Stomach (tissue), 9 donors: ENCODE results near the gene EPHA10. TPM values are rescaled to one million over a fixed set of nuclear protein-coding genes. Genes with fewer than 3 reads are reported as not detected.

Experiments
- DNase-seq, 2 donors: peaks; one replicate each; pipeline versions ENCODE4 v3.0.0 to v3.0.0-alpha.2; 2013 to 2019
- H3K27ac ChIP-seq, 5 donors: fragments of 200-600 bp in 4 of 5; sonication (generic) in 4 of 5; one replicate each; pipeline ENCODE4 v1.5.1; 2013 to 2019; ENCODE audit warnings: mild to moderate bottlenecking in 1 of 5, moderate library complexity in 1 of 5
- H3K27me3 ChIP-seq, 3 donors: fragments of 200-600 bp; sonication (generic); one replicate each; pipeline ENCODE4 v1.5.1; 2017 to 2019; ENCODE audit warnings: mixed run types in 1 of 3
- H3K36me3 ChIP-seq, 4 donors: fragments of 200-600 bp; sonication (generic); 1 replicate in 3 of 4; 2 replicates in 1 of 4; pipeline ENCODE4 v1.5.1; 2016 to 2019
- H3K4me1 ChIP-seq, 4 donors: fragments of 200-600 bp; sonication (generic); one replicate each; pipeline ENCODE4 v1.5.1; 2016 to 2019
- H3K4me3 ChIP-seq, 4 donors: fragments of 200-600 bp; sonication (generic) in 3 of 4; one replicate each; pipeline ENCODE4 v1.5.1; 2016 to 2019; ENCODE audit warnings: mild to moderate bottlenecking in 1 of 4
- H3K9me3 ChIP-seq, 4 donors: fragments of 200-600 bp; sonication (generic); one replicate each; pipeline ENCODE4 v1.5.1; 2016 to 2019
- EP300 ChIP-seq: sonication (generic); formaldehyde crosslinking; IDR thresholded peaks from one replicate; pipeline ENCODE4 v1.6.1; 2017; ENCODE audit warnings: antibody characterized with exemption
- POLR2A ChIP-seq, 4 donors: fragments of 450-650 bp; IDR thresholded peaks; one replicate each; pipeline ENCODE4 v1.6.1; 2016; ENCODE audit warnings: antibody characterized with exemption in 4 of 4, control low read depth in 2 of 4, mild to moderate bottlenecking in 1 of 4, moderate library complexity in 1 of 4
- POLR2AphosphoS5 ChIP-seq, 3 donors: sonication (generic); formaldehyde crosslinking; IDR thresholded peaks; one replicate each; pipeline ENCODE4 v1.6.1; 2016; ENCODE audit warnings: antibody characterized with exemption in 3 of 3
- WGBS, 5 donors: extraction: QIAGEN DNeasy Blood & Tissue Kit in 3 of 5; methylation state at CpG; one replicate each; pipeline versions ENCODE4 v1.1.5 to v1.1.7; 2013 to 2018; 5-methylcytosine and 5-hydroxymethylcytosine counted together
- intact Hi-C: fragments of 100-400 bp; cut with DNase I; formaldehyde crosslinking; loops from one replicate; pipeline ENCODE4 v1.15.1; 2023; ENCODE audit warnings: low total_unique reads
- polyA plus RNA-seq, 3 donors: library from polyadenylated mRNA; stranded (reverse); fragments of 200-250 nt; gene quantifications; one replicate each; pipeline ENCODE4 v1.2.3, GENCODE V29; 2013
- total RNA-seq, 5 donors: library from RNA; depleted of rRNA; stranded (reverse); fragments of >200 nt; gene quantifications; one replicate each; pipeline versions ENCODE4 v1.1.0 to v1.2.3, GENCODE V29; 2014 to 2016
- TF ChIP-seq, protein P1 (sequence below), 7 experiments: fragments of 450-650 bp in 4 of 7; fragments of 200-600 bp in 3 of 7; sonication (generic) in 3 of 7; IDR thresholded peaks; one replicate each; pipeline ENCODE4 v1.5.1; 2016 to 2019; ENCODE audit warnings: antibody characterized with exemption in 7 of 7, control low read depth in 2 of 7, mild to moderate bottlenecking in 1 of 7
- donor health status: healthy with polysubstance abuse.
- donor health status: Bipolar disorder and iron deficiency.
- donor health status: healthy.

Gene EPHA10
- total and polyA plus RNA-seq, 8 donors: 0.18 to 212 (median 1.8) TPM; not detected in 1

- no peak overlapping the region for H3K27ac ChIP-seq
- intact Hi-C loops: no loop called here
- no peaks in the 10 kb centered on the region for H3K4me1 ChIP-seq
- H3K9me3 ChIP-seq: no peaks in the 10 kb centered on the region
- no peaks in the 10 kb centered on the region for H3K36me3 ChIP-seq
- H3K27me3 ChIP-seq: peaks cover 0 to 61% (median 0%) of the 10 kb centered on the region in 3 donors
- 45 to 63% (median 52%) methylated on average over 10 to 11 of the region's 11 CpGs for WGBS, 5 donors
- TF ChIP-seq POLR2A (IDR thresholded peaks at IDR 0.05) (no peak), EP300 (no peak), POLR2AphosphoS5 (IDR thresholded peaks at IDR 0.05) (no peak)
- TF ChIP-seq, protein P1, sequence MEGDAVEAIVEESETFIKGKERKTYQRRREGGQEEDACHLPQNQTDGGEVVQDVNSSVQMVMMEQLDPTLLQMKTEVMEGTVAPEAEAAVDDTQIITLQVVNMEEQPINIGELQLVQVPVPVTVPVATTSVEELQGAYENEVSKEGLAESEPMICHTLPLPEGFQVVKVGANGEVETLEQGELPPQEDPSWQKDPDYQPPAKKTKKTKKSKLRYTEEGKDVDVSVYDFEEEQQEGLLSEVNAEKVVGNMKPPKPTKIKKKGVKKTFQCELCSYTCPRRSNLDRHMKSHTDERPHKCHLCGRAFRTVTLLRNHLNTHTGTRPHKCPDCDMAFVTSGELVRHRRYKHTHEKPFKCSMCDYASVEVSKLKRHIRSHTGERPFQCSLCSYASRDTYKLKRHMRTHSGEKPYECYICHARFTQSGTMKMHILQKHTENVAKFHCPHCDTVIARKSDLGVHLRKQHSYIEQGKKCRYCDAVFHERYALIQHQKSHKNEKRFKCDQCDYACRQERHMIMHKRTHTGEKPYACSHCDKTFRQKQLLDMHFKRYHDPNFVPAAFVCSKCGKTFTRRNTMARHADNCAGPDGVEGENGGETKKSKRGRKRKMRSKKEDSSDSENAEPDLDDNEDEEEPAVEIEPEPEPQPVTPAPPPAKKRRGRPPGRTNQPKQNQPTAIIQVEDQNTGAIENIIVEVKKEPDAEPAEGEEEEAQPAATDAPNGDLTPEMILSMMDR (IDR thresholded peaks at IDR 0.05): no peak
- no peak for DNase-seq
- no peak overlapping the region for H3K4me3 ChIP-seq
These were observed 41.4 kb downstream of the EPHA10 start for GRCh38 chr1:37723390-37724078.

DNA sequence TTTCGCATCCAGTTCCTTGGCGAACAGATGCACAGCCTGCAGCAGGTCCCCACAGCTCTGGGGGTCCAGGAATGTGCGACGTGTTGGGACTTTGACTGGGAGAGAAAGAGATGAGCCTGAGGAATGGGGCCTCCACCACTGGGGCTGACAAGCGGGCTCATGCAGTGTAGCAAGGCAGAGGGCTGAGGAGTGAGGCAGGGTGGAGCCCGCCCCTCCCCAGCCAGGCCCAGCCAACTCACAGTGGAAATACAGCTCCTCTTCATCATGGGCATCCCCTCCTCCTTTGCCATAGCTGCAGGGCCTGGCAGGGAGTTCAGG lies 41.9 kb downstream of the EPHA10 start:
- TF ChIP-seq, protein P1 (IDR thresholded peaks at IDR 0.05): no peak
- DNase-seq: no peak
- Histone ChIP-seq H3K9me3 (no peaks in the 10 kb centered on the region), H3K27me3 (peaks cover 0 to 63% (median 0%) of the 10 kb centered on the region in 3 donors), H3K36me3 (no peaks in the 10 kb centered on the region), H3K4me3 (no peak overlapping the region), H3K4me1 (no peaks in the 10 kb centered on the region), H3K27ac (no peak overlapping the region)
- 74 to 95% (median 89%) methylated on average over 5 to 6 of the region's 6 CpGs for WGBS, 5 donors
- intact Hi-C loops: no loop called here

DNA sequence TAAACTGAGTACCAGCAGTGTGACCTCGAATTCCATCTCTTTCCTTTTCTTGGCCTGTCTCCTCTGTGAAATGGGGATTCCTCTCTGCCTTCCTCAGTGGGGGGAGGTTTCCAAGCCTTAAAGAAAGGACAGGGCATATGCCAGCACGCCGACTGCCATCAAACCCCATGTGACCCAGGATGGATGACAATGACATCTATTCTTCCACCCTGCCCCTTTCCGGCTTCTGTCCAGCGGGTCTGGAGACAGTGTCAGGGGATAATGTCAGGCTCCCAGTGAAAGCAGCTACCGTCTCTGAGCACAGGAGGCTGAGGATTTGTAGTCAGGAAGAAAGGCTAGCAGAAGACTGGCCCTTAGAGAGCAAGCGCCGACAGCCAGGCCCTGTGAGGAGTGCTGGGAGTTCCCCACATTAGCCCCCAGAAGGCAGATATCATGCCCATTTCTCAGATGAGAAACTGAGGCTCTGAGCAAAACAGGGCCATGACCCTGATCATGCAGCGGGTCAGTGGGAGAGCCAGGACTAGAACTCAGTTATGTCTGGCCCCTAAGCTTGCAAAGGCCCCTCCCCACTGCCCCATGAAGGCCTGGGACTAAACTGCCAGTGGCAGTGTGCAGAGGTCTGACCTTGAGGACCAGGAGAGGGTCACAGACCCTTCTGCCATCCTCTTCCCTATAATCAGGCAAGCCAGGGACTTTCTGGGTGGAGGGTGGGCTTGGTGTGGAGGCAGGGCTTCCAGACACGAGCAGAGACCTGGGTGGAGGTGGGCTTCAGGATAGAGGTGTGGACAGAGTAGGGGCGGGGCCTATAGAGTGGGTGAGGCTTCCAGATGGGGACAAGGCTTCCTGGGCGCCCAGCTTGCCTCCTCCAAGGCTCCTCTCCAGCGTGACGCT lies 42.5 kb downstream of the EPHA10 start:
- Histone ChIP-seq H3K4me1 (no peaks in the 10 kb centered on the region), H3K9me3 (no peaks in the 10 kb centered on the region), H3K4me3 (no peak overlapping the region), H3K27ac (no peak overlapping the region), H3K36me3 (no peaks in the 10 kb centered on the region), H3K27me3 (peaks cover 0 to 64% (median 0%) of the 10 kb centered on the region in 3 donors)
- WGBS, 5 donors: 71 to 86% (median 79%) methylated on average over 11 to 14 of the region's 14 CpGs
- no peak for DNase-seq
- intact Hi-C loops: no loop called here
- TF ChIP-seq POLR2A (IDR thresholded peaks at IDR 0.05) (no peak), POLR2AphosphoS5 (IDR thresholded peaks at IDR 0.05) (no peak), EP300 (no peak)
- TF ChIP-seq, protein P1 (IDR thresholded peaks at IDR 0.05): no peak

- intact Hi-C loops: no loop called here
- 40 to 60% (median 52%) methylated on average over 3 to 19 of the region's 19 CpGs for WGBS, 5 donors
- no peak for DNase-seq
These were observed 43.4 kb downstream of the EPHA10 start for GRCh38 chr1:37721565-37721964.

More at GRCh38 chr1:37721565-37721964, 43.4 kb downstream of the EPHA10 start:
- TF ChIP-seq, protein P1 (IDR thresholded peaks at IDR 0.05): no peak
- TF ChIP-seq POLR2A (IDR thresholded peaks at IDR 0.05) (no peak), EP300 (no peak), POLR2AphosphoS5 (IDR thresholded peaks at IDR 0.05) (no peak)
- peaks cover 0 to 56% (median 0%) of the 10 kb centered on the region in 3 donors for H3K27me3 ChIP-seq
- H3K27ac ChIP-seq: no peak overlapping the region
- no peaks in the 10 kb centered on the region for H3K4me1 ChIP-seq
- no peak overlapping the region for H3K4me3 ChIP-seq
- no peaks in the 10 kb centered on the region for H3K36me3 ChIP-seq
- H3K9me3 ChIP-seq: no peaks in the 10 kb centered on the region
